ENCODE data around the gene ZNF768. TPM values are rescaled to one million over a fixed set of nuclear protein-coding genes. Genes with fewer than 3 reads are reported as not detected.
A peak's percentile ranks its signal among the peaks of the same experiment; 100 is the strongest.

ZNF768 gene
- total RNA-seq: 10 to 100 TPM; 27.4 to 44.9 (median 32.3) TPM

DNA sequence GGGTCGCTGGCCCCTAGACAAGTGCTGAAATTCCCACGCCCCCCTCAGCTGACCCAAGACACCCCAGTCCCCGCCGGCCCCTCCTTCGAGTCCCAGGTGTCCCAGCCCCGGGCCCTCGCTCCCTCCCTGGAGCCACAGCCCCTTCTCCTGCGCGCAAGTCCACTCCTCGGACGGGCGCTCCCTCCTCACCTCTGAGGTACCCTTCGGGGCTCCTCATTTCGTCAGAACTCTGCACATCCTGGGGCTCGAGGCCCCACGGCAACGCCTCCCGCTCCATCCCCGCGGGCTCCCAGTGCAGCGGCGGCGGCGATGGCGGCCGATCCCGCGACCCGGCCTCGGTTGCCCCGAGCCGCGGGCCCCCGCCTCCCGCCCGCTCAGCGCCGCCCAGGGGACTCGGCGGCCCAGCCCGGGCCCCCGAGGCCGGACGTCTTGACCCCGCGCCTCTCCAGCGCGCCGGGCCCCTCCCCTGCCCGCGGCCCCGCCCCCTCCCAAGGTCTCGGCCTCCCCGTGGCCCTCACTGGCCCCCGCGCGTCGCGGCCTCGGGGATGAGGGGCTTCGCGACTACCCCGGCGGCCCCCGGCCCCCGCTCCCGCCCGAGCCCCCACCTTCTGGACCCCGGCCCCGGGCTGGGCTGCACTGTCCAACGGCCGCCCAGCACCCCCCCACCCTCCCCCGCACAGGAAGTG lies at the start of gene ZNF768:
TSS of gene ZNF768 (minus strand) at position 430 of the 686 bp plus-strand sequence. CDS start at position 277, 153 bp downstream.
- peak within 1 kb of the TSS; percentile 95 to 100 (median 98) for H3K27ac ChIP-seq
- no peaks in the 10 kb centered on the region for H3K27me3 ChIP-seq
- H3K36me3 ChIP-seq: peaks cover 0 to 15% of the 10 kb centered on the region in 2 donors
- peak; percentile 38 to 52 for DNase-seq
- peaks cover 8 to 24% of the 10 kb centered on the region in 2 donors for H3K4me1 ChIP-seq
- 0 to 2% methylated on average over 1 to 31 of the region's 73 CpGs for WGBS, 2 donors
- H3K9me3 ChIP-seq: no peaks in the 10 kb centered on the region
- peak within 1 kb of the TSS; percentile 49 to 74 (median 65) for H3K4me3 ChIP-seq (replicated peaks in 1 of 3)
- intact Hi-C loops (cut with DNase I): loop anchor here (2.0 kb wide), 1 partner anchor 81 kb away; the partner anchor contains the start of gene SEPHS2
- TF ChIP-seq POLR2A (IDR thresholded peaks at IDR 0.05): peak in 1 of 2 donors; percentile 3
- TF ChIP-seq, protein P1, sequence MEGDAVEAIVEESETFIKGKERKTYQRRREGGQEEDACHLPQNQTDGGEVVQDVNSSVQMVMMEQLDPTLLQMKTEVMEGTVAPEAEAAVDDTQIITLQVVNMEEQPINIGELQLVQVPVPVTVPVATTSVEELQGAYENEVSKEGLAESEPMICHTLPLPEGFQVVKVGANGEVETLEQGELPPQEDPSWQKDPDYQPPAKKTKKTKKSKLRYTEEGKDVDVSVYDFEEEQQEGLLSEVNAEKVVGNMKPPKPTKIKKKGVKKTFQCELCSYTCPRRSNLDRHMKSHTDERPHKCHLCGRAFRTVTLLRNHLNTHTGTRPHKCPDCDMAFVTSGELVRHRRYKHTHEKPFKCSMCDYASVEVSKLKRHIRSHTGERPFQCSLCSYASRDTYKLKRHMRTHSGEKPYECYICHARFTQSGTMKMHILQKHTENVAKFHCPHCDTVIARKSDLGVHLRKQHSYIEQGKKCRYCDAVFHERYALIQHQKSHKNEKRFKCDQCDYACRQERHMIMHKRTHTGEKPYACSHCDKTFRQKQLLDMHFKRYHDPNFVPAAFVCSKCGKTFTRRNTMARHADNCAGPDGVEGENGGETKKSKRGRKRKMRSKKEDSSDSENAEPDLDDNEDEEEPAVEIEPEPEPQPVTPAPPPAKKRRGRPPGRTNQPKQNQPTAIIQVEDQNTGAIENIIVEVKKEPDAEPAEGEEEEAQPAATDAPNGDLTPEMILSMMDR (IDR thresholded peaks at IDR 0.05): no peak

- H3K27me3 ChIP-seq: no peaks in the 10 kb centered on the region
- no peak for DNase-seq
- WGBS, 2 donors: 87 to 90% methylated on average over 1 of the region's 1 CpG
- no peak overlapping the region for H3K27ac ChIP-seq
- no peaks in the 10 kb centered on the region for H3K36me3 ChIP-seq
- H3K4me1 ChIP-seq: peaks cover 15 to 18% of the 10 kb centered on the region in 2 donors
- intact Hi-C loops (cut with DNase I): loop anchor here (5.0 to 10.0 kb wide), 2 partner anchors 37 to 60 kb away; no protein-coding TSS in a partner anchor
- no peaks in the 10 kb centered on the region for H3K9me3 ChIP-seq
- TF ChIP-seq, protein P1 (IDR thresholded peaks at IDR 0.05): no peak
- no peak for TF ChIP-seq POLR2A (IDR thresholded peaks at IDR 0.05)
- no peak overlapping the region for H3K4me3 ChIP-seq (replicated peaks in 1 of 3)
Measured at GRCh38 chr16:30574678-30575077, 48.3 kb upstream of the ZNF768 start.

GRCh38 chr16:30571445-30572322 lies 45.3 kb upstream of the ZNF768 start, which contains the start of gene ZNF688:
TSS of gene ZNF688 (minus strand) at chr16:30571714. CDS start at chr16:30571629, 85 bp downstream.
- Histone ChIP-seq H3K27me3 (no peaks in the 10 kb centered on the region), H3K4me1 (peaks cover 15 to 18% of the 10 kb centered on the region in 2 donors), H3K4me3 (replicated peaks in 1 of 3) (peak within 1 kb of the TSS; percentile 12 to 93 (median 68)), H3K9me3 (no peaks in the 10 kb centered on the region), H3K27ac (peak within 1 kb of the TSS; percentile 79 to 99 (median 95)), H3K36me3 (no peaks in the 10 kb centered on the region)
- peak in 1 of 2 donors; percentile 75 for TF ChIP-seq POLR2A (IDR thresholded peaks at IDR 0.05)
- TF ChIP-seq, protein P1 (IDR thresholded peaks at IDR 0.05): peak in 1 of 6 experiments; percentile 29
- WGBS, 2 donors: 0% methylated on average over 26 to 37 of the region's 67 CpGs
- peak; percentile 98 to 99 for DNase-seq
- intact Hi-C loops (cut with DNase I): loop anchor here (5.0 to 10.0 kb wide), 2 partner anchors 34 to 63 kb away; no protein-coding TSS in a partner anchor

DNA sequence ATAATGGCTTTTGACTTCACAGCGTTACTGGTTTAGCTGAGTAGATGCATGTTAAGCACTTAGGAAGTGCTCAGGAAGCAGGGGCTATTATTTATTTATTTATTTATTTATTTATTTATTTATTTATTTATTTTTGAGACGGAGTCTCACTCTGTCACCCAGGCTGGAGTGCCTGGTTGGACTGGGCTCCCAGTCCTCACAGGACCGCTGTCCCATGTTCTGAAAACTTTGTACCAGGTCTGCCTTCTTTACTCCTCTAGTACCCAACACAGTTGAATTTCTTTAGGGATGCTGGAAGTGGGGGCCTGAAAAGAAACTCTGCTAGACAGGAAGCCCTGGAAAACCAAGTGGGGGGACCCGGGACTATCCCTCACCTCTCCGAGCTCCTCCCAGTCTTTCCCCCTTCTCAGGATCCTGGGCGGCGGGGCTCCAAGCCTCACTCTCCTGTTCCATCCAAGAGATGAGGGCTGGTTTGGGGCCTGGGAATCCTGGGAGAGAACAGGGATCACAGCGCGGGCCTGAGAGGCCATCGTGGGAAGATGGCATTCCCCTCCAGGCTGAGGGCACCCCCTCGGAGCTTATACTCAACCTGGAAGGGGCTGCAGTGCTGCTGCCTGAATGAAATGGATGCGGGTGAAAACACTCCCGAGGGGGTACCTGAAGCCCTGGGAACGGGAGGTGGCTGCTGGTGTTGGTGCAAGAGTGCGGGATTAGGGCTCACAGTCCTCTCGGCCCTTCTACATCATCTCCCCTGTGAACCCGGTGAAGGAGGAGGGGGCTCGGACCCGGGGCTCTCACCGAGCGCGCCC lies 44.5 kb upstream of the ZNF768 start:
- DNase-seq: peak; percentile 21 to 34
- peak overlapping the region; percentile 12 to 93 (median 68) for H3K4me3 ChIP-seq (replicated peaks in 1 of 3)
- intact Hi-C loops (cut with DNase I): loop anchor here (5.0 to 10.0 kb wide), 2 partner anchors 34 to 64 kb away; no protein-coding TSS in a partner anchor
- no peaks in the 10 kb centered on the region for H3K36me3 ChIP-seq
- TF ChIP-seq, protein P1 (IDR thresholded peaks at IDR 0.05): no peak
- no peak for TF ChIP-seq POLR2A (IDR thresholded peaks at IDR 0.05)
- peak overlapping the region; percentile 79 to 99 (median 95) for H3K27ac ChIP-seq
- H3K4me1 ChIP-seq: peaks cover 15 to 18% of the 10 kb centered on the region in 2 donors
- H3K9me3 ChIP-seq: no peaks in the 10 kb centered on the region
- H3K27me3 ChIP-seq: no peaks in the 10 kb centered on the region
- whole genome bisulfite sequencing, 2 donors: 14 to 20% methylated on average over 11 to 14 of the region's 22 CpGs

All from thyroid gland (tissue), 4 donors.